DND-41 (cell line): Measurements from ENCODE around the gene LIPT2.
"Not testable (repeated sequence)": the region's sequence is repeated elsewhere in the genome, so short reads cannot be mapped to it uniquely, and the experiment has no call there.

Experiments used
- EZH2 ChIP-seq: IDR thresholded peaks from 3 replicates; pipeline ENCODE4 v1.6.1; 2012; ENCODE audit warnings: borderline replicate concordance, low read depth, mild to moderate bottlenecking, moderate library complexity, low read length, inconsistent platforms; ENCODE audit not compliant: severe bottlenecking
- TF ChIP-seq, protein P1 (sequence below): IDR thresholded peaks from 2 replicates; pipeline ENCODE4 v1.5.1; 2012; ENCODE audit warnings: borderline replicate concordance, low read length, moderate library complexity, mild to moderate bottlenecking; ENCODE audit not compliant: poor library complexity, severe bottlenecking; ENCODE audit errors: extremely low read depth

DNA sequence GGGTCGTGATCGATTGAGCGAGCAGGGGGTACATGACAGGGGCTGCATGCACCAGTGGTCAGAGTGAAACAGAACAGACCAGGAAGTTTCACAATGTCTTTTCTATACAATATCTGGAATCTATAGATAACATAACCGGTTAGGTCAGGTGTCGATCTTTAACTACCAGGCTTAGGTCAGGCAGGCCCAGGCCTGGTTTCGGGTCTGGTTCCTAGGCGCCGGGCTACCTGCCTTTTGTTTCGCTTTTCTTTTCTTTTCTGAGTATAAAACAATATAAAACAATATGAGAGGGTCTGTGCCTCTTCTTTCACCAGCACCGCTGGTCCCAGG is 41.4 kb upstream of the LIPT2 start:
- TF ChIP-seq, protein P1, sequence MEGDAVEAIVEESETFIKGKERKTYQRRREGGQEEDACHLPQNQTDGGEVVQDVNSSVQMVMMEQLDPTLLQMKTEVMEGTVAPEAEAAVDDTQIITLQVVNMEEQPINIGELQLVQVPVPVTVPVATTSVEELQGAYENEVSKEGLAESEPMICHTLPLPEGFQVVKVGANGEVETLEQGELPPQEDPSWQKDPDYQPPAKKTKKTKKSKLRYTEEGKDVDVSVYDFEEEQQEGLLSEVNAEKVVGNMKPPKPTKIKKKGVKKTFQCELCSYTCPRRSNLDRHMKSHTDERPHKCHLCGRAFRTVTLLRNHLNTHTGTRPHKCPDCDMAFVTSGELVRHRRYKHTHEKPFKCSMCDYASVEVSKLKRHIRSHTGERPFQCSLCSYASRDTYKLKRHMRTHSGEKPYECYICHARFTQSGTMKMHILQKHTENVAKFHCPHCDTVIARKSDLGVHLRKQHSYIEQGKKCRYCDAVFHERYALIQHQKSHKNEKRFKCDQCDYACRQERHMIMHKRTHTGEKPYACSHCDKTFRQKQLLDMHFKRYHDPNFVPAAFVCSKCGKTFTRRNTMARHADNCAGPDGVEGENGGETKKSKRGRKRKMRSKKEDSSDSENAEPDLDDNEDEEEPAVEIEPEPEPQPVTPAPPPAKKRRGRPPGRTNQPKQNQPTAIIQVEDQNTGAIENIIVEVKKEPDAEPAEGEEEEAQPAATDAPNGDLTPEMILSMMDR = not testable (repeated sequence)
- not testable (repeated sequence) for TF ChIP-seq EZH2
